ENCODE results near the gene ATG14. TPM values are rescaled to one million over a fixed set of nuclear protein-coding genes. Genes with fewer than 3 reads are reported as not detected.
"Not testable (repeated sequence)": the region's sequence is repeated elsewhere in the genome, so short reads cannot be mapped to it uniquely, and the experiment has no call there.

The ATG14 gene
- total RNA-seq, 4 donors from 2014 or later = 6.1 to 26.5 (median 13.0) TPM

GRCh38 chr14:55383541-55384140 lies 28.0 kb downstream of the ATG14 start:
- Histone ChIP-seq H3K4me3 (no peak overlapping the region), H3K9me3 (no peaks in the 10 kb centered on the region), H3K27ac (no peak overlapping the region), H3K27me3 (no peaks in the 10 kb centered on the region), H3K36me3 (no peaks in the 10 kb centered on the region), H3K4me1 (no peaks in the 10 kb centered on the region)
- TF ChIP-seq POLR2A (IDR thresholded peaks at IDR 0.05) = no peak
- no peak for TF ChIP-seq CTCF (IDR thresholded peaks at IDR 0.05)
- DNase-seq = no peak
- intact Hi-C loops (cut with DNase I; ENCODE audit: low total_unique reads) = no loop called here

GRCh38 chr14:55383056-55383466 lies 28.6 kb downstream of the ATG14 start:
- intact Hi-C loops (cut with DNase I; ENCODE audit: low total_unique reads); H3K4me1 ChIP-seq; H3K36me3 ChIP-seq; DNase-seq; H3K27me3 ChIP-seq; H3K4me3 ChIP-seq; H3K27ac ChIP-seq; H3K9me3 ChIP-seq: not testable (repeated sequence)

DNA sequence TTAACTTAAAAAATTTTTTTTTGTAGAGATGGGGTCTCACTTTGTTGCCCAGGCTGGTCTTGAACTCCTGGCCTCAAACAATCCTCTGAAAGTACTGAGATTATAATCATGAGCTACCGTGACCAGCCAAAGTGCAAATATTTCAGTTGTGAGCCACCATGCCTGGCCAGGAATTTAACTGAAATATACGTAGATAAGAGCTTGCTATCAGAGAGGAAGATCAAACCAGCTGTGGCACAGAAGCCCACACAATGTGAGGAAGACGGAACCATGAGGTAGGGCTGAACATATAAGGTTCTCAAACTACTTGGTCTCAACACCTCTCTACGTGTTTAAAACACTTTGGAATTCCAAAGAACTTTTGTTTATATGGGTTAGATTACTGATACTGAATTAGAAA lies 29.1 kb downstream of the ATG14 start:
- no peaks in the 10 kb centered on the region for H3K27me3 ChIP-seq
- DNase-seq = no peak
- H3K36me3 ChIP-seq = no peaks in the 10 kb centered on the region
- TF ChIP-seq POLR2A (IDR thresholded peaks at IDR 0.05) = no peak
- H3K9me3 ChIP-seq = no peaks in the 10 kb centered on the region
- H3K4me3 ChIP-seq = no peak overlapping the region
- H3K27ac ChIP-seq = no peak overlapping the region
- intact Hi-C loops (cut with DNase I; ENCODE audit: low total_unique reads) = no loop called here
- H3K4me1 ChIP-seq = no peaks in the 10 kb centered on the region

- no peak for DNase-seq
- no peak overlapping the region for H3K27ac ChIP-seq
- no peak overlapping the region for H3K4me3 ChIP-seq
- TF ChIP-seq POLR2A (IDR thresholded peaks at IDR 0.05) (no peak), CTCF (IDR thresholded peaks at IDR 0.05) (no peak)
- intact Hi-C loops (cut with DNase I; ENCODE audit: low total_unique reads) = no loop called here
- no peaks in the 10 kb centered on the region for H3K36me3 ChIP-seq
- no peaks in the 10 kb centered on the region for H3K4me1 ChIP-seq
- no peaks in the 10 kb centered on the region for H3K27me3 ChIP-seq
- no peaks in the 10 kb centered on the region for H3K9me3 ChIP-seq
Observed at GRCh38 chr14:55381561-55381960, 30.1 kb downstream of the ATG14 start.

DNA sequence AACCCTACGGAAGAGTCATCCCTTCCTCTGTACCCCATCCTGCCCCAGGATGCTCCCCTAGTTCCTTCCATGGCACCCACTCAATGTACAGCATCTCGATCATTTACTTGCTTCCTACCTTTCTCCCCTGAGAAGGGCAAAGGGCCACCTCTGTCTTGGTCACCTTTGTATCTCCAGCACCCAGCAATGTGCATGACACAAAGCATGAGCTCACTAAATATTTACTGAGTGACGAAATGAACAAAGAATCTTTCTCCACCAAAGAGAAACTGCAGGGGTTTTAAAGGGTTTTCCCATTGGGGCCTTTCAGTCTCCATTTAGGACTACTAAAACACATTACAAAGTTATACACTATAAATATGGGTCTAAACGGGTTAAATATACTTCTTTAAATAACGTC lies 30.6 kb downstream of the ATG14 start:
- intact Hi-C loops (cut with DNase I; ENCODE audit: low total_unique reads) = no loop called here
- Histone ChIP-seq H3K27ac (no peak overlapping the region), H3K4me1 (no peaks in the 10 kb centered on the region), H3K36me3 (no peaks in the 10 kb centered on the region), H3K27me3 (no peaks in the 10 kb centered on the region), H3K9me3 (no peaks in the 10 kb centered on the region), H3K4me3 (no peak overlapping the region)
- DNase-seq = no peak
- no peak for TF ChIP-seq CTCF (IDR thresholded peaks at IDR 0.05)
- TF ChIP-seq POLR2A (IDR thresholded peaks at IDR 0.05) = no peak

GRCh38 chr14:55377236-55377635 lies 34.4 kb downstream of the ATG14 start:
- Histone ChIP-seq H3K27ac (no peak overlapping the region), H3K27me3 (no peaks in the 10 kb centered on the region), H3K4me1 (no peaks in the 10 kb centered on the region), H3K36me3 (no peaks in the 10 kb centered on the region), H3K9me3 (no peaks in the 10 kb centered on the region), H3K4me3 (no peak overlapping the region)
- no peak for TF ChIP-seq CTCF (IDR thresholded peaks at IDR 0.05)
- no peak for TF ChIP-seq POLR2A (IDR thresholded peaks at IDR 0.05)
- intact Hi-C loops (cut with DNase I; ENCODE audit: low total_unique reads) = no loop called here
- no peak for DNase-seq

All from uterus (tissue), 4 donors.